DLD1 (cell line): Measurements from ENCODE around the gene NXPH4.

Source experiments
- in situ Hi-C: cut with HindIII; loops from 2 replicates; pipeline ENCODE4 v1.10.0; 2017; ENCODE audit warnings: low sequenced_read_pairs

The NXPH4 gene

GRCh38 chr12:57216014-57216911, at the start of gene NXPH4:
TSS of gene NXPH4 (plus strand) at chr12:57216794. CDS start at chr12:57216970, 176 bp downstream.
- in situ Hi-C loops: no loop called here

GRCh38 chr12:57166971-57167371, 49.6 kb upstream of the NXPH4 start:
- in situ Hi-C loops: no loop called here

- in situ Hi-C loops: no loop called here
Measured at GRCh38 chr12:57168058-57168457, 48.5 kb upstream of the NXPH4 start.

DNA sequence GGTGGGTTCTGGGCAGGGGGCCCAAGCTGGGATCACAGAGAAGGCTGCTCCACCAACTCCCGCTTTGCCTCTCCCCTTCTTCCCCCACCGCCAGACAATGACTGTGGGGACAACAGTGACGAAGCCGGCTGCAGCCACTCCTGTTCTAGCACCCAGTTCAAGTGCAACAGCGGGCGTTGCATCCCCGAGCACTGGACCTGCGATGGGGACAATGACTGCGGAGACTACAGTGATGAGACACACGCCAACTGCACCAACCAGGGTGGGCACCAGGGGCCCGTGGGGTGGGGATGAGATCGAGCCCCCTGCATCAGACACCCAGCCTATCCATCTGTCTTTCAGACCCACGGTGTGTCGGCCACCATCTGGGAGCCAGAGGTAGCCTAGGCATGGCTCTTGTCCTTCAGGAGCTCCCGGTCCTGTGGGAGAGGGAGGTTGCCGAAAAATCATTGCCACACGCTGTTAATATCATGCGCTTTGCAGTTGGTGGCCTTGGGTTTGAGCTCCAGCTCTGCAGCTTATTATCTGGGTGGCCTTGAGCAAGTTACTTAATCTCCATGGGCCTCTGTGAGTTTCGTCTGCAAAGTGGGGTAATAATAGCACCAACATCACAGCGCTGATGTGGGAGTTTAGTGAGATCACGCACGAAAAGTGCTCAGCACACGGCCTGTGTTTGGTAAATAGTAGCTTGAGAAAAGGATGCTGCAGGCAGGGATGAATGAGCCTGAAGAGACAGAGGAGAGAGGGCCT, 47.4 kb upstream of the NXPH4 start:
- in situ Hi-C loops: no loop called here

GRCh38 chr12:57169969-57170368, 46.6 kb upstream of the NXPH4 start:
- in situ Hi-C loops: loop anchor here (5.0 kb wide), 1 partner anchor 48 kb away; no protein-coding TSS in a partner anchor

DNA sequence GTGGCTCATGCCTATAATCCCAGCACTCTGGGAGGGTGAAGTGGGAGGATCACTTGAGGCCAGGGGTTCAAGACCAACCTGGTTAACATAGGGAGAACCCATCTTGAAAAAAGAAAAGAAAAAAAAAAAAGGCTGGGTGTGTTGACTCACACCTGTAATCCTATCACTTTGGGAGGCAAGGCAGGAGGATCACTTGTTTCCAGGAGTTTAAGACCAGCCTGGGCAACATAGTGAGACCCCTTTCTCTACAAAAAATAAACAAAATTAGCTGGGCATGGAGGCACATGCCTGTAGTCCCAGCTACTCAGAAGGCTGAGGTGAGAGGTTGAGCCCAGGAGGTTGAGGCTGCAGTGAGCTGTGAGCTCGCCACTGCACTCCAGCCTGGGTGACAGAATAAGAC, 46.2 kb upstream of the NXPH4 start:
- in situ Hi-C loops: loop anchor here (5.0 kb wide), 1 partner anchor 48 kb away; no protein-coding TSS in a partner anchor

DNA sequence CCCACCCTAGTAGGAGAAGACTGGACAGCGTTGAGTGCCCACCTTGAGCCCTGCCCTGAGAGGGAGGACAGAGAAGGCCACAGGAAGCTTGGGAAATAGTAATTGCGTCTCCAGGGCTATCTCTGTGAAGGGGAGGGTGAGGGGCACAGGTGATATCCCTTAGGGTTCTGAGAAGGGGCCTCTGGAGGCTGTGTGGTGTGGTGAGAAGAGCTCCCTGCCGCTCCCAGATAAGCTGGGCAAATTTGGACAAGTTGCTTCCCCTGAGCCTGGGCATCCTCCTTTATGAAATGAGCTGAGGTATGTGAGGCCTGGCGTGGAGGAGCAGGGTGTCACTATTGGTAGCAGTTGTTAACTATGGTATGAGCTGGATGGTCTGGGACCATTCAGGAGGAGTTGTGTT, 45.7 kb upstream of the NXPH4 start:
- in situ Hi-C loops: loop anchor here (5.0 kb wide), 1 partner anchor 49 kb away; no protein-coding TSS in a partner anchor

- in situ Hi-C loops: loop anchor here (5.0 kb wide), 1 partner anchor 49 kb away; no protein-coding TSS in a partner anchor
Measured at GRCh38 chr12:57171668-57172067, 44.9 kb upstream of the NXPH4 start.

GRCh38 chr12:57173089-57173488, 43.5 kb upstream of the NXPH4 start:
- in situ Hi-C loops: loop anchor here (5.0 kb wide), 1 partner anchor 51 kb away; no protein-coding TSS in a partner anchor

GRCh38 chr12:57173683-57174082, 42.9 kb upstream of the NXPH4 start:
- in situ Hi-C loops: loop anchor here (5.0 kb wide), 1 partner anchor 51 kb away; no protein-coding TSS in a partner anchor

- in situ Hi-C loops: no loop called here
Measured at GRCh38 chr12:57175428-57176138, 41.0 kb upstream of the NXPH4 start.

GRCh38 chr12:57176139-57176477, 40.5 kb upstream of the NXPH4 start:
- in situ Hi-C loops: no loop called here

DNA sequence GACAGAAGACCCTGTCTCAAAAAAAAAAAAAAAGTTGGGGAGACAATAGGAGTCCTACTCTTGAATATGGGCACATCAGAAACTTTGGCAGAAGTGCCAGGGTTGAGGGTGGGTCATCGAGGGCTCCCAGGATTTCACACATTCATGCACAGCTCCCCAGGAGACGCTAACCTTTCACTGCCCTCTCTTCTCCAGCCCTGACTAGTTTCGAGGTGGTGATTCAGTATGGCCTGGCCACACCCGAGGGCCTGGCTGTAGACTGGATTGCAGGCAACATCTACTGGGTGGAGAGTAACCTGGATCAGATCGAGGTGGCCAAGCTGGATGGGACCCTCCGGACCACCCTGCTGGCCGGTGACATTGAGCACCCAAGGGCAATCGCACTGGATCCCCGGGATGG, 39.7 kb upstream of the NXPH4 start:
- in situ Hi-C loops: no loop called here

DNA sequence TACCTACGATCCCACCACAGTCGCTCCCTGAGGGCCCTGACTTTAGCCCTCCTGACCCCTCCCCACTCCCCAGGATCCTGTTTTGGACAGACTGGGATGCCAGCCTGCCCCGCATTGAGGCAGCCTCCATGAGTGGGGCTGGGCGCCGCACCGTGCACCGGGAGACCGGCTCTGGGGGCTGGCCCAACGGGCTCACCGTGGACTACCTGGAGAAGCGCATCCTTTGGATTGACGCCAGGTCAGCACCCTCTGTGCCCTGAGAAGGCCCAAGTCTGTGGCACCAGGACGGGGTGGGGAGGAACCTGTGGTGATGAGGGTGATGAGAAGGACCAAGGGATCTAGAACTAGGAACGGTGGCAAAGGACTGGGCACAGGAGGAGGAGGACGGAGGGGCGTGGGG, 39.2 kb upstream of the NXPH4 start:
- in situ Hi-C loops: no loop called here

DNA sequence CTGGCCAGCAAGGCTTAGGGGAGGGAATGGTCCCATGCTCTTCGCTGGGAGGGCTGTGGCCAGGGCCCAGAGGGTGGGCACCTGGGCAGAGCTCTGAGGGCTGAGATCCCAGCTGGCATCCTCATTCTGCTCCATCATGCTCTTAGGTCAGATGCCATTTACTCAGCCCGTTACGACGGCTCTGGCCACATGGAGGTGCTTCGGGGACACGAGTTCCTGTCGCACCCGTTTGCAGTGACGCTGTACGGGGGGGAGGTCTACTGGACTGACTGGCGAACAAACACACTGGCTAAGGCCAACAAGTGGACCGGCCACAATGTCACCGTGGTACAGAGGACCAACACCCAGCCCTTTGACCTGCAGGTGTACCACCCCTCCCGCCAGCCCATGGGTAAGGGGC, 38.4 kb upstream of the NXPH4 start:
- in situ Hi-C loops: no loop called here

DNA sequence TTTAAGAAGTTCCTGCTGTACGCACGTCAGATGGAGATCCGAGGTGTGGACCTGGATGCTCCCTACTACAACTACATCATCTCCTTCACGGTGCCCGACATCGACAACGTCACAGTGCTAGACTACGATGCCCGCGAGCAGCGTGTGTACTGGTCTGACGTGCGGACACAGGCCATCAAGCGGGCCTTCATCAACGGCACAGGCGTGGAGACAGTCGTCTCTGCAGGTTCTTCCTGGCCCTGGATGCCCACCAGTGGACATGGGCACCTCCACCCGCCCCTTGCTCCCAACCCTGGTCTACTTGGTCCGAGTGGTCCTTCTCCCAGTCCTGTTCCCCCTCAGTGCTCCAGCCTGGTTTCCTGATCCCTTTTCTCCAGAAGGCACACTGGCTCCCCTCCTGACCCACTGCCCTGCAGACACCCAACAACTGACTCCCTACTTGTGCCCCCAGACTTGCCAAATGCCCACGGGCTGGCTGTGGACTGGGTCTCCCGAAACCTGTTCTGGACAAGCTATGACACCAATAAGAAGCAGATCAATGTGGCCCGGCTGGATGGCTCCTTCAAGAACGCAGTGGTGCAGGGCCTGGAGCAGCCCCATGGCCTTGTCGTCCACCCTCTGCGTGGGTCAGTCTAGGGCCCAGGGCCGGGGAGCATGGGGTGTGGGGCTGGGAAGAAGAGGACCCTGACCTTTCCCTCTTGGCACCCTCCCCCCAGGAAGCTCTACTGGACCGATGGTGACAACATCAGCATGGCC, 37.1 kb upstream of the NXPH4 start:
- in situ Hi-C loops: no loop called here

GRCh38 chr12:57180321-57180989, 36.1 kb upstream of the NXPH4 start:
- in situ Hi-C loops: no loop called here

GRCh38 chr12:57181072-57181471, 35.5 kb upstream of the NXPH4 start:
- in situ Hi-C loops: no loop called here

GRCh38 chr12:57181561-57182155, 34.9 kb upstream of the NXPH4 start:
- in situ Hi-C loops: no loop called here
